Thyroid gland (tissue), 4 donors: Measurements from ENCODE around the gene CIRBP.

ENCODE experiments used
- CTCF ChIP-seq, 6 experiments: fragments of 200-600 bp in 3 of 6; fragments of 450-650 bp in 3 of 6; sonication (generic) in 3 of 6; IDR thresholded peaks; one replicate each; pipeline ENCODE4 v1.5.1; 2016 to 2019; ENCODE audit warnings: antibody characterized with exemption in 6 of 6, mild to moderate bottlenecking in 2 of 6, inconsistent platforms in 1 of 6, moderate library complexity in 1 of 6
- POLR2A ChIP-seq, 2 donors: fragments of 450-650 bp; IDR thresholded peaks; one replicate each; pipeline ENCODE4 v1.6.1; 2017; ENCODE audit warnings: antibody characterized with exemption in 2 of 2, mild to moderate bottlenecking in 2 of 2, moderate library complexity in 1 of 2

- TF ChIP-seq CTCF (IDR thresholded peaks at IDR 0.05) (no peak), POLR2A (IDR thresholded peaks at IDR 0.05) (no peak)
Measured at GRCh38 chr19:1272423-1273262, 3.5 kb downstream of the CIRBP start.
